GM19324 (cell line): Measurements from ENCODE around the gene KYAT1.
A peak's percentile ranks its signal among the peaks of the same experiment; 100 is the strongest.

Experiments
- ATAC-seq: cut with Tn5 transposase; IDR thresholded peaks from one replicate; pipeline ENCODE4 v1.9.1; 2021; ENCODE audit warnings: mild to moderate bottlenecking, moderate library complexity; ENCODE audit not compliant: unreplicated experiment, low FRiP score

Gene KYAT1

GRCh38 chr9:128788445-128788844 is 93.3 kb downstream of the KYAT1 start:
- ATAC-seq = no peak

- ATAC-seq = no peak
Observed at GRCh38 chr9:128787659-128788058, 94.1 kb downstream of the KYAT1 start.

- peak; percentile 82 for ATAC-seq
Observed at GRCh38 chr9:128786681-128787601, 94.8 kb downstream of the KYAT1 start, which contains the start of gene TBC1D13. TSS of gene TBC1D13 (plus strand) at chr9:128787253. CDS start at chr9:128787354, 101 bp downstream.

DNA sequence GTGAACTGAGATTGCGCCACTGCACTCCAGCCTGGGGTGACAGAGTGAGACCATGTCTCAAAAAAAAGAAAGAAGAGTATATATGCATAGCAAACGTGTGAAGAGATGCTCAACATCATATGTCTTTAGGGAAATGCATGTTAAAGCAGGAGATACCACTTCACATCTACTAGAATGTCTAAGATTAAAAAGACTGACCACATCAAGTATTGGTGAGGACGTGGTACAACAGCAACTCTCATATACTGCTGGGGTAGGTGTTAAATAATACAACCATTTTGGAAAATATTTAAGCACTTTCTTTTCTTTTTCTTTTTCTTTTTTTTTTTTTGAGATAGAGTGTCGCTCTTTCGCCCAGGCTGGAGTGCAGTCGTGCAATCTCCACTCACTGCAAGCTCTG is 96.3 kb downstream of the KYAT1 start:
- ATAC-seq = no peak
